MM.1S (cell line): Measurements from ENCODE around the gene STK17B.

Source experiments
- DNase-seq: peaks from one replicate; pipeline ENCODE4 v3.0.0-alpha.2; 2015
- H2AFZ ChIP-seq: fragments of 300-600 bp; sonication (generic); 2 replicates; pipeline ENCODE4 v1.6.0; 2016; ENCODE audit warnings: antibody characterized with exemption, low read length
- H3F3A ChIP-seq: fragments of 300-600 bp; sonication (generic); 2 replicates; pipeline ENCODE4 v1.6.1; 2016; ENCODE audit warnings: mild to moderate bottlenecking, antibody characterized with exemption, low read length, moderate library complexity, mixed read lengths; ENCODE audit not compliant: insufficient read depth
- H3K27ac ChIP-seq: fragments of 300-600 bp; sonication (generic); 2 replicates; pipeline ENCODE4 v1.5.1; 2016; ENCODE audit warnings: mild to moderate bottlenecking, low read length
- H3K27me3 ChIP-seq: fragments of 300-600 bp; sonication (generic); replicated peaks from 2 replicates; pipeline ENCODE4 v1.6.0; 2016; ENCODE audit warnings: low read length; ENCODE audit not compliant: insufficient read depth
- H3K36me3 ChIP-seq: fragments of 300-600 bp; sonication (generic); replicated peaks from 2 replicates; pipeline ENCODE4 v1.6.1; 2016; ENCODE audit warnings: mild to moderate bottlenecking, low read length, mixed read lengths; ENCODE audit not compliant: insufficient read depth
- H3K4me1 ChIP-seq: fragments of 300-600 bp; sonication (generic); 2 replicates; pipeline ENCODE4 v1.6.1; 2016; ENCODE audit warnings: low read length, mixed read lengths
- H3K4me2 ChIP-seq: fragments of 300-600 bp; sonication (generic); 2 replicates; pipeline ENCODE4 v1.6.0; 2016; ENCODE audit warnings: low read depth, low read length
- H3K4me3 ChIP-seq: fragments of 300-600 bp; sonication (generic); 2 replicates; pipeline ENCODE4 v1.5.1; 2016; ENCODE audit warnings: low read length, mixed read lengths
- H3K79me2 ChIP-seq: fragments of 300-600 bp; sonication (generic); 2 replicates; pipeline ENCODE4 v1.6.1; 2016; ENCODE audit warnings: mixed run types, low read length, mixed read lengths
- H3K9ac ChIP-seq: fragments of 300-600 bp; sonication (generic); 2 replicates; pipeline ENCODE4 v1.6.1; 2016; ENCODE audit warnings: low read length, mixed read lengths
- H3K9me2 ChIP-seq: fragments of 300-600 bp; sonication (generic); replicated peaks from 2 replicates; pipeline ENCODE4 v1.6.1; 2016; ENCODE audit warnings: mild to moderate bottlenecking, low read length, mixed read lengths; ENCODE audit not compliant: insufficient read depth
- H3K9me3 ChIP-seq: fragments of 300-600 bp; sonication (generic); replicated peaks from 2 replicates; pipeline ENCODE4 v1.6.1; 2016; ENCODE audit warnings: mild to moderate bottlenecking, low read length, mixed read lengths; ENCODE audit not compliant: insufficient read depth
- H4K20me1 ChIP-seq: fragments of 300-600 bp; sonication (generic); 2 replicates; pipeline ENCODE4 v1.6.1; 2016; ENCODE audit warnings: mild to moderate bottlenecking, low read length, moderate library complexity, mixed read lengths; ENCODE audit not compliant: insufficient read depth
- EZH2 ChIP-seq: fragments of 300-600 bp; sonication (generic); optimal IDR thresholded peaks from 2 replicates; pipeline ENCODE3; 2017; ENCODE audit warnings: low read depth, mild to moderate bottlenecking, antibody characterized with exemption, low read length, mixed read lengths
- EZH2phosphoT487 ChIP-seq: fragments of 300-600 bp; sonication (generic); IDR thresholded peaks from 2 replicates; pipeline ENCODE4 v1.6.1; 2018; ENCODE audit warnings: antibody characterized with exemption, low read length
- TF ChIP-seq, protein P1 (sequence below): fragments of 300-600 bp; sonication (generic); IDR thresholded peaks from 2 replicates; pipeline ENCODE4 v1.5.1; 2016; ENCODE audit warnings: antibody characterized with exemption, low read length, mixed read lengths

The STK17B gene

DNA sequence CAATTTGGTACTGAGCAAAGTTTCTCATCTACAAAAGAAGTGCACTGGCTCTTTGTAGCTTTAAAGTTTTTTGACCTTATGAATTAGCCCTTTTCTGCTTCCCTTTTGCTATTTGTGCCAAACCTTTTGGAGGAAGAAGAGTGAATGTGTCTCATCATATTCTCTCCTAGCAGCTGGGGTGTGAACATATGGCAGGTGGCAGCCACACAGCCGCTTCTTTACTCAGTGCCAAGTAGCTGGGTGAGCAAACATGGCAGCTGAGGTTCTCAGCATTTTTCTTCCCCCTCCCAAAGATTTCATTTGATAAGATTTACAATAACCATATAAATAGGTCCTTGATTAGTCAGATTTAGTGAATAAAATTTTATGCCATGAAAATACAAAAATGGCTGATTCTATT, 46.7 kb upstream of the STK17B start:
- peaks cover 33% of the 10 kb centered on the region for H3K4me1 ChIP-seq
- no peak overlapping the region for H3K4me3 ChIP-seq
- H3K9ac ChIP-seq, result no peak overlapping the region
- no peaks in the 10 kb centered on the region for H3K9me3 ChIP-seq
- no peak overlapping the region for H3K4me2 ChIP-seq
- H4K20me1 ChIP-seq, result no peaks in the 10 kb centered on the region
- TF ChIP-seq, protein P1, sequence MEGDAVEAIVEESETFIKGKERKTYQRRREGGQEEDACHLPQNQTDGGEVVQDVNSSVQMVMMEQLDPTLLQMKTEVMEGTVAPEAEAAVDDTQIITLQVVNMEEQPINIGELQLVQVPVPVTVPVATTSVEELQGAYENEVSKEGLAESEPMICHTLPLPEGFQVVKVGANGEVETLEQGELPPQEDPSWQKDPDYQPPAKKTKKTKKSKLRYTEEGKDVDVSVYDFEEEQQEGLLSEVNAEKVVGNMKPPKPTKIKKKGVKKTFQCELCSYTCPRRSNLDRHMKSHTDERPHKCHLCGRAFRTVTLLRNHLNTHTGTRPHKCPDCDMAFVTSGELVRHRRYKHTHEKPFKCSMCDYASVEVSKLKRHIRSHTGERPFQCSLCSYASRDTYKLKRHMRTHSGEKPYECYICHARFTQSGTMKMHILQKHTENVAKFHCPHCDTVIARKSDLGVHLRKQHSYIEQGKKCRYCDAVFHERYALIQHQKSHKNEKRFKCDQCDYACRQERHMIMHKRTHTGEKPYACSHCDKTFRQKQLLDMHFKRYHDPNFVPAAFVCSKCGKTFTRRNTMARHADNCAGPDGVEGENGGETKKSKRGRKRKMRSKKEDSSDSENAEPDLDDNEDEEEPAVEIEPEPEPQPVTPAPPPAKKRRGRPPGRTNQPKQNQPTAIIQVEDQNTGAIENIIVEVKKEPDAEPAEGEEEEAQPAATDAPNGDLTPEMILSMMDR, result no peak
- no peak for TF ChIP-seq EZH2
- no peak for TF ChIP-seq EZH2phosphoT487
- no peaks in the 10 kb centered on the region for H3K36me3 ChIP-seq
- no peaks in the 10 kb centered on the region for H3K79me2 ChIP-seq
- H3F3A ChIP-seq, result no peaks in the 10 kb centered on the region
- 0 out of 2 replicates have a peak overlapping the region, but pooled peaks have one; percentile 9 for H2AFZ ChIP-seq
- no peak for DNase-seq
- H3K9me2 ChIP-seq, result no peaks in the 10 kb centered on the region
- H3K27ac ChIP-seq, result no peak overlapping the region
- H3K27me3 ChIP-seq, result no peaks in the 10 kb centered on the region

DNA sequence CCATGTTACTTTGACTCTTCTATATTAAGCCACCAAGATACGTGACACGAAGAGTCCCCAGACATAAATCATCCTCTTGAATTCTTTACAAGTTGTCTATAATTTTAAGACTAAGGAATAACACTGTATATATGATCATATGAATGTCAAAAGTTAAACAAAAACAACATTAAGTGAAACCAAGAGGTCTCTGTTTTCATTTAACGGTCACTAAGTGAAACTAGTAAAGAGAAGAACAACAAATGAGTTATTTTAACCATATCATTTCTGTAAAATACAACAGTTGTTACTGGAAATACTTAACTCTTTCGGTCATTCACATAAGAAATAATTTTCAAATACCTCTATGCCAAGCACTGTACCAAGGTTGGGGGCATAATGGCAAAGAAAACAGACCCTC, 45.7 kb upstream of the STK17B start:
- no peaks in the 10 kb centered on the region for H3K36me3 ChIP-seq
- peak; percentile 39 for DNase-seq
- no peaks in the 10 kb centered on the region for H4K20me1 ChIP-seq
- H3K4me3 ChIP-seq, result no peak overlapping the region
- peaks cover 38% of the 10 kb centered on the region for H3K4me1 ChIP-seq
- no peak overlapping the region for H3K27ac ChIP-seq
- H3K4me2 ChIP-seq, result peak overlapping the region; percentile 51
- no peak overlapping the region for H2AFZ ChIP-seq
- no peaks in the 10 kb centered on the region for H3K79me2 ChIP-seq
- H3K9ac ChIP-seq, result no peak overlapping the region
- TF ChIP-seq EZH2, result no peak
- TF ChIP-seq EZH2phosphoT487, result no peak
- TF ChIP-seq, protein P1, result no peak
- no peaks in the 10 kb centered on the region for H3K27me3 ChIP-seq
- no peaks in the 10 kb centered on the region for H3F3A ChIP-seq
- no peaks in the 10 kb centered on the region for H3K9me3 ChIP-seq
- H3K9me2 ChIP-seq, result no peaks in the 10 kb centered on the region

DNA sequence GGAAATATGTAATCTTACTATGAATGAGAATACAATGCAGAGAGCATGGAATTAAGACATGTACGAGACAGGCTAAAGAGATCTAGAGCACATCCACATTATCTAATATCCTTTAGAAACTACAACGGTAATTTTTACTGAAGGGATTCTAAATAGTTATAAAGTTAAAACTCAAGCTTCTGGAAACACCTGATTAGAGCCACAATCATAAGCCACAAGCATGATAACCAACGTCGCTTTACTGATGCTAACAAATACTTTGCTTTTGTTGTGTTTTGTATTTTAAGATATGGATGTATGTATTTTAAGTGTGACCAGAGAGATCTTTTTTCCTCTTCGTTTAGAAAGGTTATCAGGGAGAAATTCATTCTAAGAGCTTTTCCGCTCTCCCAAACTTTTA, 44.0 kb upstream of the STK17B start:
- no peak overlapping the region for H3K27ac ChIP-seq
- peaks cover 45% of the 10 kb centered on the region for H3K4me1 ChIP-seq

More for the DNA sequence above, 44.0 kb upstream of the STK17B start:
- H3K4me2 ChIP-seq, result no peak overlapping the region
- no peak overlapping the region for H3K4me3 ChIP-seq
- no peaks in the 10 kb centered on the region for H3K79me2 ChIP-seq
- H3F3A ChIP-seq, result peaks cover 8% of the 10 kb centered on the region
- no peaks in the 10 kb centered on the region for H3K9me3 ChIP-seq
- TF ChIP-seq EZH2phosphoT487 (no peak), EZH2 (no peak)
- TF ChIP-seq, protein P1, result no peak
- no peak overlapping the region for H2AFZ ChIP-seq
- no peaks in the 10 kb centered on the region for H3K9me2 ChIP-seq
- H3K36me3 ChIP-seq, result no peaks in the 10 kb centered on the region
- H4K20me1 ChIP-seq, result no peaks in the 10 kb centered on the region
- H3K9ac ChIP-seq, result no peak overlapping the region
- H3K27me3 ChIP-seq, result no peaks in the 10 kb centered on the region
- no peak for DNase-seq
